Transverse colon (tissue), 4 donors: ENCODE measurements around the gene CCDC88C.

ENCODE experiments used
- CTCF ChIP-seq, 5 experiments: fragments of 200-600 bp in 3 of 5; fragments of 450-650 bp in 2 of 5; sonication (generic) in 3 of 5; IDR thresholded peaks; 1 replicate in 2 of 5; 2 replicates in 3 of 5; pipeline ENCODE4 v1.5.1; 2016 to 2017; ENCODE audit warnings: antibody characterized with exemption in 5 of 5, inconsistent platforms in 3 of 5, mild to moderate bottlenecking in 2 of 5, moderate library complexity in 1 of 5
- EP300 ChIP-seq: sonication (generic); formaldehyde crosslinking; IDR thresholded peaks from one replicate; pipeline ENCODE4 v1.6.1; 2017; ENCODE audit warnings: antibody characterized with exemption, low read depth
- POLR2A ChIP-seq: fragments of 450-650 bp; IDR thresholded peaks from one replicate; pipeline ENCODE4 v1.6.1; 2016; ENCODE audit warnings: antibody characterized with exemption, mild to moderate bottlenecking, moderate library complexity
- POLR2AphosphoS5 ChIP-seq, 3 donors: sonication (generic); formaldehyde crosslinking; IDR thresholded peaks; one replicate each; pipeline ENCODE4 v1.6.1; 2016; ENCODE audit warnings: antibody characterized with exemption in 3 of 3

- no peak for TF ChIP-seq CTCF (IDR thresholded peaks at IDR 0.05)
- TF ChIP-seq POLR2A, result no peak
- no peak for TF ChIP-seq EP300
- no peak for TF ChIP-seq POLR2AphosphoS5 (IDR thresholded peaks at IDR 0.05)
Observed at GRCh38 chr14:91412939-91413338, 4.7 kb downstream of the CCDC88C start.
